ENCODE data around the gene SVIP.
A peak's percentile ranks its signal among the peaks of the same experiment; 100 is the strongest.

SVIP gene

DNA sequence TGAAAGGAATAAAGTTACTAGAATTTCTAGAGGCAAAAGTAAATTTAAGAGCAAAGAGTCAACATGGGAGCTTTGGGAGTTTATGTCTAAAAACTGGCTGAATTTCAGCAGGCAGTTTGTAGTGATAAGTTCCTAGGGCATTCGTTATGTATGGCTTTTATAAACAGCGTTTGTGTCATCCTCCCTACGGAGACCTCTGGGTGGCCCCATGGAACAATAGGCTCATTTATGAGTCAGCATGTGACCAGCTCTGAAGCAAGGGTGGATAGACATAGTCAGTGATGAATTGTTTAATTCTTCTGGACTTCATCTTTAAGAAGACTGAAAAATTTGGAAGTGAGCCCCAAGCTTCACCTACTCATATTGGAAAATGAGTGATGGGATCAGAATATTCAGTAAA lies 37.1 kb downstream of the SVIP start:
- DNase-seq (ENCODE audit: low read depth): peak; percentile 55

DNA sequence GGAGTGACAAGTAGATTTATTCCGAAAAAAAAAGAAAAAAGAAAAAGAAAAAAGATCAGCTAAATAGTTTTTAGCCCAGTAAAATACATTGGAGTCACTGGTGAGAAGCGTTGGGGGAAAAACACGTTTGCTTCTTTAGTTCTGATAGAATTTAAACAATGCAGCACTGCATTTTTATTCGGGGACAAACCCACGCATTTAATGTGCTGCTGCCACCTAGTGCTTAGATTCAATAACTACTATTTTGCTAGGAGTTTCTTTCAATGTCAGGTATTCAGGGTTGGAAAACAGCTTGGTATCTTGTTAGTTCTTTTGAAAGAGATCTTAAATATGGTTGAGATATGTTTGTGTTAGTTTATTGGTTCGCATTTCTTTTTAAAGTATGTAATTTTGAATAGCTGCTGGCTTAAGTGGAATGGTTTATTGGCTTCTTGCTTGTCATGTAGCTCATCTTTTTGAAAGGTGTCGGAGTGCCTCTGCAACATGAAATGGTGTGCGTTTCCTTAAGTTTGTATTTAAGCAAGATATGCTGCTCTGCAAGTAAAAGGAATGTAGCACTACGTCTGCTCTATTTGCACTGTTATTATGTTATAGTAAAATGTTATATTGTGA lies 41.9 kb downstream of the SVIP start:
- DNase-seq (ENCODE audit: low read depth): no peak

DNA sequence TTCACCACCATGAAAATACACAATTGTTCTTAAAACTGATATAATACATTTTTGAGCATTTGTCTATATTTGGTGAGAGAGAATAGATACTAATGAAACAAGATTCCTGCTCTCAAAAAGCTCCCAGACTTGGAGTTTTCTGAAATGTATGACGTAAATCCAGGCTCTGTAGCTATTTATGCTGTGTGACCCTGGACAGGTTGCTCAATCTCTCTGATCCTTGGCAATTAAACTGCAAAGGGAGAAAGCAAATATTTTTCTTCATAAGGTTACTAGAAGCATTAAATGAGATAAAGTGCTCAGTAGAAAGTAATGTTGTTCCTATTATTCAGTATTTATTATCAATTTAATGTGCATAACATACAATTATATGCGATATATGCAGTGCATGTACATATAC lies 42.5 kb downstream of the SVIP start:
- no peak for DNase-seq (ENCODE audit: low read depth)

DNA sequence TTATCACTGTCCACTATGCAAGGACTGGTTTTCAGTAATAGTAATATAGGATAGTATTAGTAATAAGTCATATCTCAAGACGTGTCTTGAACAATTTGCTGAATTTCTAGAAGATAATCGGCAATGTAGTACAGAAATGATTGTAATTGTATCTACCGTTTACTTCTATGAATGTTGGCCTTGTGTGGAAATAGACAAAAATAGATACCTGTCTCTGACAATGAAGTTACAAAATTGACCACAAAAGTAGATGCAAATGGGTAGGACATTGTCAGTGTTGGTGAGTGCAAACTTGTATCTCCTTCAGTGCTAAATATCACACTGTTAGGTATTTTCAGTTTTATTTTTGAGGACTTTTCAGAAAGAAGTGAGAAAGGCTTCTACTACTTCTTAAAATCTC lies 43.1 kb downstream of the SVIP start:
- no peak for DNase-seq (ENCODE audit: low read depth)

DNA sequence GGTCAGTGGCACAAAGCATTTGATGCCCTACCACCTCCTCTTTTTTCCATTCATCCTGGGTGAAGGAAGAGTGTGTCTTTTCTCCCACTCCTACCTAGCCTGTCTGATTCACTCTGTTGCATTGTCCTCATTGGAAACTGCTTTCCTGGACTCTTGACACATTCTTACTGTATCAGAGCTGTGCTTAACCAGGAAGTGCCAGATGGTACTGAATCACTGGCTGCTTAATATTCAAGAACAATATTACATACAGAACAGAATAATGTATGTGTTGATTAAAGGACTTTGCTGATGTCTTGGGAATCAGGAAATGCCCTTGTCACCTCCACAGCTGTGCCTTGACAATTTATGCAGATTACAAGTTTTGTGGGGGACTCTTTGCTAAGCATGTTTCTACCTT lies 44.4 kb downstream of the SVIP start:
- no peak for DNase-seq (ENCODE audit: low read depth)

DNA sequence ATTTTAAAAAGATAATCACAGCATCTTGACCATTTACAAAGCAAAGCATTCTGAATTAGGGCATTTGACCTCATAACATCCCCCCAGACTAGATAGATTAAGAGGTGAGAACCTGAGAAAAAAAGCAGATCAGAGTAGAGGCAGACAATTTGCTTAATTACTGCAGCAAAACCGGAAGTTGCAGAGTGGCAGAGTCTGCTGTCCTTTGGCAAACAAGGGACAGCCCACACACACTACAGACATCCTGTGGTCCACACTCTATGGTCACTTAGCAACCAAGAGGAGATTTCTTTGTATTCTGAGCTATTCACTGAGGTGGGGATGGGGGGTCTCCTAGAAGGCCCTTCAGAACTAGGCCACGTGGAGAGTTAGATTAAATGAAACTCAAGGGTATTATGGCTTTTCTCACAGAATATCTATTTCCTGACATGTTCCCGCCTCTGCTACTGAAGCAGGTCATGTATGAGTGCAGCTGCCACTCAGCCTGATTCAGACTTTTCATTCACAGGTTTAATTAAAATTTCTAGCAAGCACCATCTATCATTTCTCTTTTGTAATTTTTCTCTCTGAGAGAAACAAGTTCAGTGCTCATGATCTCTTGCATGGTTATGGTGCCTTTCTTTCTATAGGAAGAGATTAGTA lies 48.5 kb downstream of the SVIP start:
- DNase-seq (ENCODE audit: low read depth): no peak

DNA sequence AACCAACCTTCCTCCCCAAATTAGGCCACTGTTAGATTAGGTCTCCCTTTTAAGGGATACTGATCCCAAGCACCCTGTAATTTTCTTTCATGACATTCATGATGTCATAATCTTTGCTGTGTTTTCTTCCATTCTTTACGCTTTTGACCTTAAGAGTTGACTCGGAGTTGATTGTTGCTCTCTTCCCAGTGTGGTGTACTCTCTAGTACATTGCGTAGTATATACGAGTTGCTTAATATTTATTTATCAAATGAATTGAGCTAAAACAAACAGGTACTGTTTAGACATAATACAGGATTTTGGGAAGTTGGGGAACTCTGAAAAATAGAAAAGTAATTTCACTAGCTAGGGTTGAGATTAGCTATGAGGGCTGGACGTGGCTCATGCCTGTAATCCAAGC lies 49.8 kb downstream of the SVIP start:
- no peak for DNase-seq (ENCODE audit: low read depth)

DNA sequence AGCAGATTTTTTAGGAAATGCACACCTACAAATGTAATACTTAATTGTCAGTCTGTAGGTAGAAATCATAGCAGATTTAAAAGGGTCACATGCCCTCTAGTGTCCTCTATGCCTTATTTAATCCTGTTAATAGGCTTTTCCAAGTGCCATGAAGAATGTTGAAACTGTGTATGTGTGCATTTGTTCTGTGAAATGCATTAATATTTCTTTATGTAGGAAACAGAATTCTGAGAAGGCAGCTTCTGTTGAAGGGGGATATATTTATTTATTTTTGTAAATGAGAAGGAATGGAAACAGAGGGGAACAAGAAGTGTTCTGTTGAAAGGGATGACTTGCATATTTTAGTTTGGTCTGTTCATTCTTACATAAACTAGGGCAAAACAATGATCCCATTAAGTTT lies 51.0 kb downstream of the SVIP start:
- no peak for DNase-seq (ENCODE audit: low read depth)

DNA sequence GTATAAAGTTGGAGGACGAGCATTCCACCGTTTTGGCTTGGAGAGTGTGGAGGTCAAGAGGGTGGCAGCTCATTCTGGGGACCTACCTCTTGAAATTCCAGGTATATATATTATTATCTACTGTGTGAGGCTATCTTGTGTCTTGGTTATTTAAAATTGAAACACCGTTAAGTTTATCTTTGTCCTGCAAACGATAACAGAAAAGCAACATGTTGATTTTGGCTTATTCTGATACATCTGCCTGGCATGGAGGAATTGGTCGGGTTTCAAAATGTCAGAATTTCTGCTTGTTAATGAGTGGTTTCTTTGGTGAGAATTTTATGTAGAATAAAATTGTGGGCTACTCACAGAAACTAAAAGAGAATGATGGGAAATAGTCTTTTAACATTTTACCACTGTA lies 54.4 kb downstream of the SVIP start:
- DNase-seq (ENCODE audit: low read depth): no peak

DNA sequence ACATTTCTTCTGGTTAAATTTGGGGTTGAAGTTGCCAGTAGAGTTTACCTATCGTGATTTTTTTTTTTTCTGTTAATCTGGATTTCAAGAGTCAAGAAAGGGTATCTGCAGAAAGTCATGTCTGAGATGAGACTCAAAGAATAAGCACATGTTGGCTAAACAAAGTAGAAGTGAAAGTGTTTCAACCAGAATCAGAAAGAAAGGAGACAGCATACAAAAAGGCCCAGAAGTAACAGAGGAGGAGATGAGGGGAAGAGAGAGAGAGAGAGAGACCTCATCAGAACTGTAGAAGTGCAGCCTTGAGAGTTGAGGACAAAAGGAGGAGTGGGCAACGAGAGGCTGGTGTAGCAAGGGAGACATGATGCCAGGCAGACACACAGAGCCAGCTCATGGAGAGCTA lies 54.9 kb downstream of the SVIP start:
- DNase-seq (ENCODE audit: low read depth): no peak

DNA sequence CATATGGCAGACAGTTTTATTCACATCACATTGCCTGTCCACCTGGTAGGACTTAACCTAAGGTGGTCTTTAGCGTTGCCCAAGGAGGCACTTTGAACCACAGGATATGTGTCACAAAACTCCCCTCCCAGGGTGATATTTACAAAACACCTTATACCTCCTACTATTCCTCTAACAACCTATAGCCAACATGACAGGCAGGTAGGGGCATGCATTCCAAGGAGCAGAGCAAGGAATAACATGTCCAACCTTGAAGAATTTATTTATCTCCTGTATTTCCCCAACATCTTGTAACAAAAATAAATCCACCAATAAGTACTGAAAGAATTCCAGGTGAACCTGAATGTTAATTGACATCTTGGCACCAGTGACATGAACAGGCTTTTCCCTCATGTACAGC lies 60.5 kb downstream of the SVIP start:
- no peak for DNase-seq (ENCODE audit: low read depth)

Data from stromal cell of bone marrow (primary cell).